ENCODE measurements around the gene FBL. TPM values are rescaled to one million over a fixed set of nuclear protein-coding genes. Genes with fewer than 3 reads are reported as not detected.
"Not testable (repeated sequence)": the region's sequence is repeated elsewhere in the genome, so short reads cannot be mapped to it uniquely, and the experiment has no call there.

The FBL gene
- total RNA-seq, 1 experiment from 2014 or later: 597 TPM

DNA sequence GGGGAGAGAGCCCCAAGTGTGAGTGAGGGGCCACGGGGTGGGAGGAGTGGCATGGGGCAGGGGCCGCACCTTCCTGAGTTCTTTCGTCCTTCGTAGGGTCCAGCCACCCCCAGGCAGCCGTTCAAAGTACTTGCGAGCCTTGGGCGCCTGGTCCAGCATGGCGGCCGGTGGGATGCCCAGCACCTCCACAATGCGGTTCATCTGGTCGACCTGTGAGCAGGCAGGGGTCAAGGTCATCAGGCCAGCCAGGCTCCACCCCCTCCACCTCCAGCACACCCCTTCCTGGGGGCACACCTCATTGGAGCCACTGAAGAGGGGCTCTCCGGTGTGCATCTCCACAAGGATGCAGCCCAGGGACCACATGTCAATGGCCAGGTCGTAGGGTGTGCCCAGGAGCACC lies 19.0 kb downstream of the FBL start:
- DNase-seq: no peak
- Histone ChIP-seq H3K4me3 (no peak overlapping the region), H3K9me3 (replicated peaks) (no peaks in the 10 kb centered on the region), H3K36me3 (peaks cover 54% of the 10 kb centered on the region), H3K27me3 (no peaks in the 10 kb centered on the region), H3K27ac (no peak overlapping the region), H3K4me1 (peaks cover 8% of the 10 kb centered on the region)

DNA sequence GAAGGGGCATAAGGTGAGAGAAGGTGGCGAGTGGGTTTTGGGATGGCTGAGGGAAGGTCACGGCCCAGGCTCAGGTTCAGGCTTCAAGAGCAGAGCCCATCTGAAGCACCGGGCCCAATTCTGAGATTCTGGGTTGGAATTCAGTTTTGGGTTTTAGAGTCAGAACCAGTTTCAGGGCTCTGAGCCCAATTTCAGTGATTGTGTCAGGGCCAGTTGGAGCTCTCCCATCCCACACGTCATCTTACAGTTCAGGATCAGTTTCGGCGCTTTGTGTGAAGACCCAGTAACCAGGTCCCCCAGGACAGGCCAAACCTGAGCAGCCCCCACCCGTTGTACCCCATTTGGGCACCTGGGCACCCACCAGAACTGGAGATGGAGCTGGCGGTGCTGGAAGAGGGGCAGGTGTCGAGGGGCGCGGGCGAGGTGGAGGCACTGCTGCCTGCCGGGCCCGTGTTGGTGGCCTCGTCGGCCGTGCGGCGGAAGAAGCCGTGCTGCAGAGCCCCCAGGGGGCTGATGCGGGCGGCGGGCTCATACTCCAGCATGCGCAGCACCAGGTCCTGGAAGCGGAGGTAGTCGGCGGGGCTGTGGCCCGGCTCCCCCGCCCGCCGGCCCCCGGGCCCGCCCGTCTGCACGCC lies 19.8 kb downstream of the FBL start:
- H3K4me1 ChIP-seq: peaks cover 2% of the 10 kb centered on the region; the same call in 1 of the 2 replicates
- H3K9me3 ChIP-seq (replicated peaks): no peaks in the 10 kb centered on the region
- H3K36me3 ChIP-seq: peaks cover 50% of the 10 kb centered on the region
- H3K27me3 ChIP-seq: no peaks in the 10 kb centered on the region
- H3K27ac ChIP-seq: no peak overlapping the region
- DNase-seq: no peak
- no peak overlapping the region for H3K4me3 ChIP-seq

GRCh38 chr19:39825531-39826076 lies 20.6 kb downstream of the FBL start:
- no peaks in the 10 kb centered on the region for H3K27me3 ChIP-seq
- no peak overlapping the region for H3K27ac ChIP-seq
- no peak overlapping the region for H3K4me3 ChIP-seq
- peaks cover 42% of the 10 kb centered on the region for H3K36me3 ChIP-seq
- peaks cover 2% of the 10 kb centered on the region; the same call in 1 of the 2 replicates for H3K4me1 ChIP-seq
- H3K9me3 ChIP-seq (replicated peaks): no peaks in the 10 kb centered on the region
- DNase-seq: no peak

- Histone ChIP-seq H3K27ac (peak overlapping the region; percentile 48), H3K4me3 (peak overlapping the region; percentile 48), H3K36me3 (peaks cover 36% of the 10 kb centered on the region), H3K9me3 (replicated peaks) (no peaks in the 10 kb centered on the region), H3K4me1 (peaks cover 2% of the 10 kb centered on the region; the same call in 1 of the 2 replicates), H3K27me3 (no peaks in the 10 kb centered on the region)
- no peak for DNase-seq
Measured at GRCh38 chr19:39825093-39825463, 21.1 kb downstream of the FBL start.

DNA sequence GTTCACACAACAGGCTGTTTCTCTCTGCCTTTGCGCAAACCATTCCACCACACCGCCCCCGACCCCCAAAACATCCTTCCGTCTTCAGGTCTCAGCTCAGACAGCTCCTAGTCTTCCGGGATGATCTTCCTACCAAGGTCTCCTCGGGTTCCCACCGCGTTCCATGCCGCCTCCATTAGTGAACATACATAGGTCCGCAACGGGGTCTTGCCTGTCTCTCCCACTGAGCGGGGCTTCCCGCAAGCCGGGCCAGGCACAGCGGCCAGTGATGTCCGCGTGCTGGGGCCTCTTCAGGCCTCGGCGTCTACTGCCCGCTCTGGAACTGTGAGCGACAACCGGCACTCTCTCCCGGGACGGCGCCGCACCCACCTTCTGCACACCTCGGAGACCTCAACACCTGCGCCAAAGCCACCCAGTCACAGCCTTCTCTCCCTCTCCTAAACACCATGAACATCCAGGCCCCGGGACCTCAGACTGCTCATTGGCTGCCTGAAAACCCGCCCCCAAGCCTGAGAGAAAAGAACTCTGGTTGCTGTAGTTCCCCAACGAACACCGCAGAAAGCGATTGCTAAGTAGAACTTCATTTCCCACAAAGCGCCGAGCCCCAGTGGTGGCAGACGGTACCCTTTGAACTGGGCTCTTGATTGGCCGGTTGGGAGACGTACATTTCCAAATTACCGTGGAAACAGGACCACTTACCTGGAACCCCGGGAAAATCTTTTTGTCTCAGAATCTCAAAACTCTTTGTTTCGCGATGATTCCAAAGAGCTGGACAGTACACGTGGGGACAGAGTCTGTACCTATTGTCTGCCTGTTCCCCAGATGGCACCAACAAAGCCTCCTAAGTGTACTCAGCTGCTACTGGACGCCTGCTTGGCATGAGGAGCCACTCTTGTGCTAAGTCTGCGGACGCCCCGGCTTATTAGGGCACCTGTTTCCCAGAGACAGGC lies 21.8 kb downstream of the FBL start:
- peak overlapping the region; percentile 48 for H3K27ac ChIP-seq
- no peaks in the 10 kb centered on the region for H3K27me3 ChIP-seq
- no peaks in the 10 kb centered on the region for H3K9me3 ChIP-seq (replicated peaks)
- DNase-seq: peak; percentile 61 to 77
- peaks cover 2% of the 10 kb centered on the region; the same call in 1 of the 2 replicates for H3K4me1 ChIP-seq
- peaks cover 30% of the 10 kb centered on the region for H3K36me3 ChIP-seq
- peak overlapping the region; percentile 48 for H3K4me3 ChIP-seq

DNA sequence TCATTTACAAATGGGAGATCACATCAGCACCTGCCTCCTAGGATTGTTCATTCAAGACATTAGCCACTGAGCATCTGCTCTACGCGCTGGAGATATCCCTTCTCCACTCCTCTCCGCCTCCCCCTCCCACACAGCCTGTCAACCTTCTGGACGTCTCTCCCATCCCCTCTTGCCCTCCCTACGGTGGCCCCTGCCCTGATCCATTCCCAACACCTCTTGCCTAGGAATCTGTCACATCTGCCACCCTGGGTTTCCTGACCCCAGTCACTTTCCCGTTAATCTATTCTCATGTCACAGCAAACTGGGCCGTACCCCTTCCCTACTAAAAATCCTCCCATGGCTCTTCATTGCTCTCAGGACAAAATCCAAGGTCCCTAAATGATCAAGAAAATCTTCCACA lies 22.5 kb downstream of the FBL start:
- Histone ChIP-seq H3K36me3 (peaks cover 26% of the 10 kb centered on the region), H3K27ac (no peak overlapping the region), H3K27me3 (no peaks in the 10 kb centered on the region), H3K9me3 (replicated peaks) (no peaks in the 10 kb centered on the region), H3K4me3 (peak overlapping the region; percentile 48), H3K4me1 (peaks cover 2% of the 10 kb centered on the region; the same call in 1 of the 2 replicates)
- DNase-seq: no peak

- Histone ChIP-seq H3K27ac (no peak overlapping the region), H3K27me3 (no peaks in the 10 kb centered on the region), H3K4me1 (peaks cover 2% of the 10 kb centered on the region; the same call in 1 of the 2 replicates), H3K36me3 (peaks cover 6% of the 10 kb centered on the region; the same call in 1 of the 2 replicates), H3K9me3 (replicated peaks) (no peaks in the 10 kb centered on the region), H3K4me3 (no peak overlapping the region)
- no peak for DNase-seq
Measured at GRCh38 chr19:39820696-39821095, 25.5 kb downstream of the FBL start.

DNA sequence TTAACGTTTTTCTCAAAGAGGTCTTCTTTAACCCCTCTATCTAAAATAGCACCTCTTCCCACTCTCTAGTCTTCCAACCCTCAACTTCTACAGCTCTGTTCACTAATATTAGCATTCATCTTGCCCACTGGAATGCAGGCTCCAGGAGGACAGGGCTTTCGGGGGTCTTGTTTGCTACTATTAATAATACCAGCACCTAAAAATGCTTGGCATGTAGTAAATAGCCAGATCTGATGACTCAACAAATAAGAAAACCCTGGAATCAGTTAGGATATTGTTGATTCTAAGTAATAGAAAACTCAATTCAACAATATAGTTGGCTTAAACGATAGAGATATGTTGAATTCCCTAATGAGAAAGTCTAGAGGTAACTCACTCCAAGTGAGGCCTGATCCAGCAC lies 26.4 kb downstream of the FBL start:
- Histone ChIP-seq H3K9me3 (replicated peaks) (no peaks in the 10 kb centered on the region), H3K4me1 (peaks cover under 1% of the 10 kb centered on the region; the same call in 1 of the 2 replicates), H3K27ac (no peak overlapping the region), H3K4me3 (no peak overlapping the region), H3K27me3 (no peaks in the 10 kb centered on the region), H3K36me3 (no peaks in the 10 kb centered on the region)
- DNase-seq: no peak

GRCh38 chr19:39818626-39819097 lies 27.5 kb downstream of the FBL start:
- no peaks in the 10 kb centered on the region for H3K9me3 ChIP-seq (replicated peaks)
- no peak for DNase-seq
- no peak overlapping the region for H3K4me3 ChIP-seq
- H3K27ac ChIP-seq: no peak overlapping the region
- H3K4me1 ChIP-seq: peaks cover 5% of the 10 kb centered on the region
- no peaks in the 10 kb centered on the region for H3K36me3 ChIP-seq
- H3K27me3 ChIP-seq: no peaks in the 10 kb centered on the region

DNA sequence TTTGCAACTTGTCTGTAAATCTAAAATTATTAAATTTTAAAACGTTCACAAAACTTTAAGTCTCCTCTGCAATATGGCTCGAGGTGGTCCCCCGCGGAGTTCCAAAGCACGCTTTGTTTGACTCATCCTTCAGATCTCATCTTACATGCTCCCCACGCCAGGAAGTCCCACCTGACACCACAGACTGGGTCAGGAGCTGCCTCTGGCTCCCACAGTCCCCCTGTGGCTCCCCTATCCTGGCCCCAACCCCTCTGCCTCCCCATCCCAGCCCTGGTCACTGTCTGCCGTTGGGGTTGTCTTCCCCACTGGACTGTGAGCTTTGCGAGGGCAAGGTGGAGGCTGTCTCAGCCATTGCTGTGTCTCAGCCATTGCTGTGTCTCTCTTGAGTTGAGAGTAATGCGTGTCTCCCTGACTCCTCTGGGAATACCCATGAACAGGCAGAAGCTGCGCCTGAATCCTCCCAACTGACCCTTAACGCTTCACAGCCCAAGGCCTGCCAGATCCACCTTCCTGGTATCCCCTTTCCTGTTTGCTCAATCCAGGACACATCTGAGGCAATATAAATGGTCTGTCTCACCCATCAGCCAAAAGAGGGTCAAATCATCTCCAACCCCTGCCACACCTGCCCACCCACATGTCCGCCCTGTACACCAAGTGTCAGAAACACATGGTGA lies 28.2 kb downstream of the FBL start:
- H3K4me3 ChIP-seq: no peak overlapping the region
- peaks cover 11% of the 10 kb centered on the region for H3K4me1 ChIP-seq
- H3K27me3 ChIP-seq: no peaks in the 10 kb centered on the region
- no peak for DNase-seq
- H3K27ac ChIP-seq: no peak overlapping the region
- H3K9me3 ChIP-seq (replicated peaks): no peaks in the 10 kb centered on the region
- H3K36me3 ChIP-seq: no peaks in the 10 kb centered on the region

DNA sequence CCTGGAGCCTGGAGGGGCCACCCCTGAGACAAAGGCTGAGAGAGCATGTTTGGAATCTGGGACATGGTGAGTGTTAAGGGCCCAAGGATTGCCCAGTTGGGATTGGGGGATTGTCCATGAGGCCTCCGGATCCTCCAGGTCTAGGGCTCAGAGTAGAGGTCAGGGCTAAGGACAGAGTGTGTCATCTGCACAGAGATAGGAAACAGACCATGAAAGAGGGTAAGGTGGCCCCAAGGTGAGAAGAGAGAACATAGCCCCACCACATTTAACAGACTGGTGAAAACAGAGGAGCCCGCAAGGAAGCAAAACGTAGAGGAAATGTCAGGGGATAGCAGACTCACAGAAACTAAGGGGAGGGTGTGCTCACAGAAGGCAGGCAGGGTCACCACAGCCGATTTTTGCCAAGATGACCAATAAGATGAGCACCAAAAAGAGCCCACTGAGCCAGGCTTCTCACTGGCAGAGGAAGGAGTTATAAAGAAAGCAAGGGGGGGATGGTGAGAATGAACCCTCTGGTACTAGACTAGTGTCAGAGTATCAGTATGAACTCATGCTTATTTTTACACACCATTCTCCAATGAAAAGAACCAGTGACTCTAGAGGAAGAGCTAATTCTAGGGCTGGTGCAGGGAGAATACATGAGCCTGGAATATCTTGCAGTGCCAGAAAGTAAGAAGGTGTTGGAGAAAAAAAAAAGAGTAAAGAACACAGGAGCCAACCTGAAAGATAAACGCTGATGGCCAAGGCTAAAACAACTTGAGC lies 29.7 kb downstream of the FBL start:
- DNase-seq: no peak
- Histone ChIP-seq H3K4me3 (no peak overlapping the region), H3K36me3 (no peaks in the 10 kb centered on the region), H3K4me1 (peaks cover 13% of the 10 kb centered on the region), H3K9me3 (replicated peaks) (no peaks in the 10 kb centered on the region), H3K27me3 (no peaks in the 10 kb centered on the region), H3K27ac (no peak overlapping the region)

GRCh38 chr19:39814595-39814994 lies 31.6 kb downstream of the FBL start:
- Histone ChIP-seq H3K36me3 (no peaks in the 10 kb centered on the region), H3K4me1 (peaks cover 13% of the 10 kb centered on the region), H3K27me3 (no peaks in the 10 kb centered on the region), H3K9me3 (replicated peaks) (no peaks in the 10 kb centered on the region), H3K27ac (no peak overlapping the region), H3K4me3 (no peak overlapping the region)
- DNase-seq: no peak

GRCh38 chr19:39814111-39814510 lies 32.1 kb downstream of the FBL start:
- DNase-seq; H3K9me3 ChIP-seq (replicated peaks); H3K4me3 ChIP-seq; H3K36me3 ChIP-seq; H3K27me3 ChIP-seq: not testable (repeated sequence)
- Histone ChIP-seq H3K4me1 (peaks cover 13% of the 10 kb centered on the region), H3K27ac (peak overlapping the region; percentile 14; the same call in 1 of the 2 replicates)
